H1 (cell line): ENCODE results near the gene GABBR1. TPM values are rescaled to one million over a fixed set of nuclear protein-coding genes. Genes with fewer than 3 reads are reported as not detected.

ENCODE experiments used
- ASH2L ChIP-seq: fragments of 200-600, 300-600 bp; sonication (generic); IDR thresholded peaks from one replicate; pipeline ENCODE4 v1.7.1; 2017; ENCODE audit warnings: low read length
- BACH1 ChIP-seq: IDR thresholded peaks from 2 replicates; pipeline ENCODE4 v1.6.1; 2012; ENCODE audit warnings: low read length, improper control_type of control experiment
- CEBPB ChIP-seq: IDR thresholded peaks from 2 replicates; pipeline ENCODE4 v1.6.1; 2012; ENCODE audit warnings: low read depth, low read length
- CHD2 ChIP-seq: IDR thresholded peaks from 2 replicates; pipeline ENCODE4 v1.6.1; 2012; ENCODE audit warnings: low read length, improper control_type of control experiment
- CREB1 ChIP-seq: IDR thresholded peaks from 2 replicates; pipeline ENCODE4 v1.6.1; 2012; ENCODE audit warnings: inconsistent platforms
- CTBP2 ChIP-seq: IDR thresholded peaks from 2 replicates; pipeline ENCODE4 v1.7.0; 2011; ENCODE audit warnings: borderline replicate concordance, mild to moderate bottlenecking, moderate library complexity, mixed read lengths, low read length; ENCODE audit not compliant: insufficient read depth, insufficient read length
- EGR1 ChIP-seq: IDR thresholded peaks from 2 replicates; pipeline ENCODE4 v1.6.1; 2011; ENCODE audit warnings: low read depth, low read length, borderline replicate concordance
- HDAC6 ChIP-seq: IDR thresholded peaks from one replicate; pipeline ENCODE4 v1.7.1; 2012; ENCODE audit warnings: low read depth, mild to moderate bottlenecking, inconsistent platforms, low read length, moderate library complexity
- JUND ChIP-seq: IDR thresholded peaks from 2 replicates; pipeline ENCODE4 v1.6.1; 2011; ENCODE audit warnings: mild to moderate bottlenecking, improper control_type of control experiment, low read length
- KDM4A ChIP-seq: IDR thresholded peaks from one replicate; pipeline ENCODE4 v1.7.1; 2012; ENCODE audit warnings: low read depth, mild to moderate bottlenecking, moderate library complexity, low read length, inconsistent platforms; ENCODE audit not compliant: severe bottlenecking
- NANOG ChIP-seq: IDR thresholded peaks from 2 replicates; pipeline ENCODE4 v1.6.1; 2011; ENCODE audit warnings: low read length, low read depth, mild to moderate bottlenecking, inconsistent platforms; ENCODE audit not compliant: insufficient read depth, poor library complexity, severe bottlenecking
- PHF8 ChIP-seq: fragments of 200-600 bp; sonication (generic); conservative IDR thresholded peaks from 2 replicates; pipeline ENCODE4 v1.7.1; 2012; ENCODE audit warnings: low read depth, mild to moderate bottlenecking, inconsistent platforms, low read length, moderate library complexity
- RBBP5 ChIP-seq: IDR thresholded peaks from 2 replicates; pipeline ENCODE4 v1.7.1; 2012; ENCODE audit warnings: low read depth, mild to moderate bottlenecking, inconsistent platforms, low read length, moderate library complexity, borderline replicate concordance
- RXRA ChIP-seq: IDR thresholded peaks from 2 replicates; pipeline ENCODE4 v1.6.1; 2011; ENCODE audit warnings: low read depth, mild to moderate bottlenecking, low read length, moderate library complexity; ENCODE audit not compliant: insufficient read depth
- SIRT6 ChIP-seq: IDR thresholded peaks from one replicate; pipeline ENCODE4 v1.7.1; 2012; ENCODE audit warnings: low read length, inconsistent platforms
- SIX5 ChIP-seq: IDR thresholded peaks from 2 replicates; pipeline ENCODE4 v1.6.1; 2011; ENCODE audit warnings: mild to moderate bottlenecking, low read depth, low read length
- SRF ChIP-seq: IDR thresholded peaks from 2 replicates; pipeline ENCODE4 v1.6.1; 2011; ENCODE audit warnings: mild to moderate bottlenecking, low read depth, low read length, moderate library complexity
- SUZ12 ChIP-seq: fragments of 200-600 bp; sonication (generic); IDR thresholded peaks from 2 replicates; pipeline ENCODE4 v1.6.1; 2012; ENCODE audit warnings: mild to moderate bottlenecking, inconsistent platforms, low read length, moderate library complexity, mixed read lengths
- TAF7 ChIP-seq: optimal IDR thresholded peaks from 2 replicates; pipeline ENCODE3; 2011; ENCODE audit warnings: low read depth, mild to moderate bottlenecking, inconsistent platforms, low read length, moderate library complexity, borderline replicate concordance
- TCF12 ChIP-seq: IDR thresholded peaks from 2 replicates; pipeline ENCODE4 v1.6.1; 2011; ENCODE audit warnings: low read depth, mild to moderate bottlenecking, low read length
- YY1 ChIP-seq: IDR thresholded peaks from 2 replicates; pipeline ENCODE4 v1.6.1; 2011; ENCODE audit warnings: low read depth, mild to moderate bottlenecking, low read length
- ZNF274 ChIP-seq: IDR thresholded peaks from 2 replicates; pipeline ENCODE4 v1.7.0; 2012; ENCODE audit warnings: low read length, borderline replicate concordance; ENCODE audit errors: extremely low read depth
- polyA plus RNA-seq, 7 experiments: library from polyadenylated mRNA; depleted of rRNA in 3 of 7; stranded (reverse) in 5 of 7; unstranded in 2 of 7; fragments of >200 nt in 5 of 7; fragments of 200-250 nt in 2 of 7; gene quantifications; 1 replicate in 5 of 7; 2 replicates in 1 of 7; 4 replicates in 1 of 7; pipeline versions ENCODE4 v1.2.1 to v1.2.3, GENCODE V29; 2011 to 2013; ENCODE audit warnings: missing spikeins in 2 of 7, mixed read lengths in 2 of 7
- total RNA-seq: library from RNA; stranded (reverse); fragmentation: NEBNext Ultra II Directional; extraction: Animal tissue kit (Norgen Biotek cat#: 25700); gene quantifications from 2 replicates; pipeline ENCODE4 v1.2.1, GENCODE V29; 2021
- TF ChIP-seq, protein P1 (sequence below): IDR thresholded peaks from 2 replicates; pipeline ENCODE4 v1.6.1; 2012; ENCODE audit warnings: low read length, inconsistent platforms

GABBR1 gene
- total and polyA plus RNA-seq, 2 of the 8 experiments (the other 6 are each of a cell fraction or from before 2014, with no cell fraction given), result 75.9 to 78.3 TPM

DNA sequence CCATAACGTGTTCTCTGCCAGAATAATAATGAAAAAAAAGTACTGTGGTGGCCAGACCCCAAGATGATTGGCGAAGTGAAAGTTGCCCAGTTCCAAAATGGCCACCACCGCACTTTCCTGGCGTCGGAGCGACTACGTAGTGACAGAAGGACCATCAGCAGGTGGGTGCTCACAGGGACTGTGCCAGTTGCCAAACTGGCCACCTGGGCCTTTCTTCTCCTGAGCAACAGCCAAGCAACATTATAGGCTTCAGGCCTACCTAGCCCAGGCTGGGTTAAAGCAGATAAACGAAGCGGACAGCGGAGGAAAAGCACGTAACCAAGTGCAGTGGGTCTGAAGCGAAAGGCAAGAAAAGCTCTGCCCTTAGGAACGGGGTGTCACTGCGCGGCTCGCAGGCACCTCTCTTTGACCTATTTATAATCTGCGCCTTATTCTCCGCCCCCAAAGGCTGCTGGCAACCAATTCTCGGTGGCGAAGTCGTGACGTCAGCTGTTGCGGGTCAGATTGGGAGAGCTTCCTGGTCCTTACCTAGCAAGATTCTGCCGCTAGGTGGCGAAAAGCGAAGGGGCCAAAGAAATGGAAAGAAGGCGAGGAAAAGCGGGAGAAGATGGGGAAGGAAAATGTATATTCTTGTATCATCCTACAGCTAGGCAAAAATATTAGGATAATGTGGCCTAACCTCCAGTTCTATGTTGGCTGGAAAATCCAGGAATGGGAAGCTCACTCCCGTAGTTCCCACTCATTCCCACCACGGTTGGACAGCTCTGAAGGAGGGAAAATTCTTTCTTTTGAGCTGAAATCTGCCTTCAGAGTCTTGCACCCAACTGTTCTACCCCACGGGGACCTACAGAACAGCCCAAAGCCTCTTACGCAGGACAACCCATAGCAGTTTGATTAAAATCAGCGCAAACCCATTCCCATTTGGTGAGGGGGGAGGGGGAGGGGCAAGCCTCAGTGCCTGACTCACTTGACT, 17.0 kb upstream of the GABBR1 start (continued):
- TF ChIP-seq, protein P1, sequence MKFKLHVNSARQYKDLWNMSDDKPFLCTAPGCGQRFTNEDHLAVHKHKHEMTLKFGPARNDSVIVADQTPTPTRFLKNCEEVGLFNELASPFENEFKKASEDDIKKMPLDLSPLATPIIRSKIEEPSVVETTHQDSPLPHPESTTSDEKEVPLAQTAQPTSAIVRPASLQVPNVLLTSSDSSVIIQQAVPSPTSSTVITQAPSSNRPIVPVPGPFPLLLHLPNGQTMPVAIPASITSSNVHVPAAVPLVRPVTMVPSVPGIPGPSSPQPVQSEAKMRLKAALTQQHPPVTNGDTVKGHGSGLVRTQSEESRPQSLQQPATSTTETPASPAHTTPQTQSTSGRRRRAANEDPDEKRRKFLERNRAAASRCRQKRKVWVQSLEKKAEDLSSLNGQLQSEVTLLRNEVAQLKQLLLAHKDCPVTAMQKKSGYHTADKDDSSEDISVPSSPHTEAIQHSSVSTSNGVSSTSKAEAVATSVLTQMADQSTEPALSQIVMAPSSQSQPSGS, result 0 out of 2 replicates have a peak, but pooled peaks have one; percentile 54
- TF ChIP-seq RXRA (no peak), KDM4A (peak; percentile 64), CEBPB (no peak), BACH1 (no peak), ZNF274 (no peak), CREB1 (peak; percentile 95), PHF8 (no peak), ASH2L (peak; percentile 83), NANOG (no peak), TCF12 (no peak), RBBP5 (peak; percentile 41; the same call in 1 of the 2 replicates), YY1 (peak; percentile 98), SRF (no peak), CTBP2 (no peak), SIX5 (no peak), JUND (peak; percentile 71), EGR1 (no peak), CHD2 (no peak), SUZ12 (no peak), HDAC6 (no peak), TAF7 (no peak), SIRT6 (no peak)
